ENCODE results near the gene ADPRS.

Gene ADPRS

DNA sequence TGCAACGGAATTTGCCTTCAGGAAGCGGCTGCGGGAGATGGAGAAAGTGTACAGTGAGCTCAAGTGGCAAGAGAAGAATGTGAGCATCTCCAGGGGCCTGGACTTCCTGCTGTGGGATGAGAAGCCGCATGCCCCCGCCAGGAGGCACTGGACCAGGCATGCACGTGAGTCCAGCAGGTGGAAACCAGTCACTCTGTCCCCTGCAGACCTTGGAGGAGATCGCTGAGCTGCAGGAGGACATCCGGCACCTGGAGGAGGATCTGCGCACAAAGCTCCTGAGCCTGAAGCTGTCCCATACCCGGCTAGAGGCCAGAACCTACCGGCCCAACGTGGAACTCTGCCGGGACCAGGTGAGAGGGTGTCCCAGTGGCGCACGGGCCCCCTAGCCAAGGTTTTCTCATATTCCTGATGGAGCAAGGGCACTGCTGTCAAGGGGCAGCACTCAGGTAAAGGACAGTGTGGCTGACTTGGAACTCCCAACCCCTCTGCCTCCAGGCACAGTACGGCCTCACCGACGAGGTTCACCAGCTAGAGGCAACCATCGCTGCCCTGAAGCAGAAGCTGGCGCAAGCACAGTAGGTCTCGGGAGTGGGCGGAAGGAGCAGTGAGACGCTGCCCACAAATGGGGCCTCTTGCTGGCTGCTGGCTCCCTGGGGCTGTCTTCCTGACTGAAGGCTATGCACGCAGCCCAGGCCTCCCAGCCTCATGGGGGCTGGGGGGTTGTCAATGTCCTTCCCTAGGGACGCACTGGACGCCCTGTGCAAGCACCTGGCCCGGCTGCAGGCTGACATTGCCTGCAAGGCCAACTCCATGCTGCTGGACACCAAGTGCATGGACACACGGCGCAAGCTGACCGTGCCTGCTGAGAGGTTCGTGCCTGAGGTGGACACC lies 1.2 kb upstream of the ADPRS start:
- DNase-seq (ENCODE audit: low spot score), result no peak

- DNase-seq (ENCODE audit: low spot score), result no peak
Observed at GRCh38 chr1:36088265-36088576, 471 bp upstream of the ADPRS start.

GRCh38 chr1:36089393-36090121 lies 865 bp downstream of the ADPRS start:
- peak; percentile 64 for DNase-seq (ENCODE audit: low spot score)

GRCh38 chr1:36091141-36091540 lies 2.4 kb downstream of the ADPRS start:
- no peak for DNase-seq (ENCODE audit: low spot score)

DNA sequence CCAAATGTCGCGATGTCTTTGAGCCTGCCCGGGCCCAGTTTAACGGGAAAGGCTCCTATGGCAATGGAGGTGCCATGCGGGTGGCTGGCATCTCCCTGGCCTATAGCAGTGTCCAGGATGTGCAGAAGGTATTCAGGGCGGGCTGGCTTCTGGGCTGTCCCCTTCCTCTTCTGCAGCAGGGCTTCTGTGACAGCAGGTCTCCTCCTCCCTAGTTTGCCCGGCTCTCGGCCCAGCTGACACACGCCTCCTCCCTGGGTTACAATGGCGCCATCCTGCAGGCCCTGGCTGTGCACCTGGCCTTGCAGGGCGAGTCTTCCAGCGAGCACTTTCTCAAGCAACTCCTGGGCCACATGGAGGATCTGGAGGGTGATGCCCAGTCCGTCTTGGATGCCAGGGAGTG lies 3.0 kb downstream of the ADPRS start:
- no peak for DNase-seq (ENCODE audit: low spot score)

DNA sequence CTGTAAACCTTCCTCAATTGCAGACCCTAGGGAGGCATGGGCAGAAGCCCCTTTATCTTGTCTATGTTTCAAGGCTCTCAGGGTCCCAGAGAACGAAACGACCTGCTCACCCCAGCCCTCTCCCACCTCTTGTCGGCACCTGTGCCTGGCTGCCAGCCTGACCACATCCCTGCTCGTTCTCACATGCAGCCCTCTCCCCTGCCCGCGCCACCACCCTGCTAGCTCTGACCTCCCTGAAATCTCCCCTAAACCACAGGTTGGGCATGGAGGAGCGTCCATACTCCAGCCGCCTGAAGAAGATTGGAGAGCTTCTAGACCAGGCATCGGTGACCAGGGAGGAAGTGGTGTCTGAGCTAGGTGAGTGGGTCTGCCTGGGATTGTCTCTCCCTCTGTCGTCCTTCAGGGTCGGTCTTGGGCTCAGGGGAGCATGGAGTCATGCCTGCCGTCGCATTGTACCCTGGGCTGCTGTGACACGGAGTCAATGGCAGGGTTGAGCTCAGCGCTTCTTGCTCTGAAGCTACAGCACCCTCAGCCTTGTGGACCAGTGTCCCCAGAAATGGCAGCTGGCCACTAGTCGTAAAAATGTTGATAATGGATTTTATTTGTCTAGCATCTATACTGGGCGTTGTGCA lies 3.6 kb downstream of the ADPRS start:
- no peak for DNase-seq (ENCODE audit: low spot score)

GRCh38 chr1:36092798-36093185 lies 4.1 kb downstream of the ADPRS start:
- DNase-seq (ENCODE audit: low spot score), result no peak

DNA sequence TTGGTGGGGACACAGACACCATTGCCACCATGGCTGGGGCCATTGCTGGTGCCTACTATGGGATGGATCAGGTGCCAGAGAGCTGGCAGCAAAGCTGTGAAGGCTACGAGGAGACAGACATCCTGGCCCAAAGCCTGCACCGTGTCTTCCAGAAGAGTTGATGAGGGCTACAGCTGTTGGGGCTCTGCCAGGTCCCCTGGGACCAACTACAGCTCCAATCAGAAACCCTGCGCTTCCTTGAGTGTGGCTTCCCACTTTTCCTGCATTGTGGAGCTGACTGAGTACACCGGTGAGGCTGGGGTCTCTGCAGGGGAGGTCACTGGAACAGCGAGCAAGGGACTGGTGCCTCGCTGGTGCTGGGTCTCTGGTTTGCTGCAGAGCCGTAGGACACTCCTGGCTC lies 4.5 kb downstream of the ADPRS start:
- no peak for DNase-seq (ENCODE audit: low spot score)

GRCh38 chr1:36093929-36094328 lies 5.2 kb downstream of the ADPRS start:
- DNase-seq (ENCODE audit: low spot score), result no peak

DNA sequence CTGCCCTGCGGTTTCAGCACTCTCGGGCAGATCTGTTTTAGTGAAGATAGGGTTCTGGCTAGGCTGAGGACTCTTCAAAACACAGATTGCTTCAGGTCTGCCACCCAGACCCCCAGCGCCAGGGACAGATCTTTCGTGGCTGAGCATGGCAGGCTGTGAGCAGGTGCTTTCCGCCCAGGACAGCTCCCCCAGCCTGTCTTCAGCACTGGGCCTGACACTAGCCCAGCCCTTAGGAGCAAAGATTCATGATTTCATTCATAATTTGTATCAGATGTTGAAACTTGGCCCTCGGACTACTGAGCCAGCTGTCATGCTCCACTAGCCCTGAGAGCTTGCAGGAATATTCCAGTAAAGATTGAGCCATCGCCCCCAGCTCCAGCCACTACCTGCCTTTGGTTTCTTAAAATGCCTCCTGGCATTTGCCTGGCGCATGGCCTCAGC lies 5.9 kb downstream of the ADPRS start:
- peak; percentile 12 for DNase-seq (ENCODE audit: low spot score)

DNA sequence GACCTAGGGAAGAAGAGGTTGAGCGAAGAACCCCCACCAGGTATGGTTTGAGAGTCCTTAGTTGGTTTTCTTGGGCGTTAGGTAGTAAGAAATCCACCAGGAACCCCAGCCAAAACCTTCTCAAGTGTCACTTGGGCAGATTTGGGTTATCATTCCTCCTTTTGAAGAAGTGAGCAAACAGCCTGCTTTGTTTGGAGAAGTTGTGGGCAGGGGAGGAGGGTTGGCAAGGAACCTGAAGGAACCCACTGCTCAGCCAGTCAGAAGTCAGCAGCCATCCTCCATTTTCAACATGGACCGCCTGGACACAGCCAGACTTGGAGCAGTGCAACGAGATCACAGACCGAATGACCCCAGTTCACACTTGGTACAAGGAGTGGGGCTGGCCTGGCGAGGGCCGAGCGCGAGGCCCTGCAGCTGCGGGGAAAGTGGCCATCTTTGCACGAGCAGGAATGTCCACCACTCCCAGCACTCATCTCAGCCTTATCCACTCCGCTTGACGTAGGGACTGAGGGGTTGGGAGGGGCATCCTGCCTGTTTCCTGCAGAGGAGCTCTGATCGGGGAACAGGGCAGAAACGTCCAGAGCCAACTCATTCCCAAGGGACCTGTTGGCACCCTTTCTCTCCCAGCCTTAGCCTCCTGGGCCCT lies 7.2 kb downstream of the ADPRS start:
- DNase-seq (ENCODE audit: low spot score), result no peak

- DNase-seq (ENCODE audit: low spot score), result no peak
Observed at GRCh38 chr1:36096500-36097432, 8.1 kb downstream of the ADPRS start.

DNA sequence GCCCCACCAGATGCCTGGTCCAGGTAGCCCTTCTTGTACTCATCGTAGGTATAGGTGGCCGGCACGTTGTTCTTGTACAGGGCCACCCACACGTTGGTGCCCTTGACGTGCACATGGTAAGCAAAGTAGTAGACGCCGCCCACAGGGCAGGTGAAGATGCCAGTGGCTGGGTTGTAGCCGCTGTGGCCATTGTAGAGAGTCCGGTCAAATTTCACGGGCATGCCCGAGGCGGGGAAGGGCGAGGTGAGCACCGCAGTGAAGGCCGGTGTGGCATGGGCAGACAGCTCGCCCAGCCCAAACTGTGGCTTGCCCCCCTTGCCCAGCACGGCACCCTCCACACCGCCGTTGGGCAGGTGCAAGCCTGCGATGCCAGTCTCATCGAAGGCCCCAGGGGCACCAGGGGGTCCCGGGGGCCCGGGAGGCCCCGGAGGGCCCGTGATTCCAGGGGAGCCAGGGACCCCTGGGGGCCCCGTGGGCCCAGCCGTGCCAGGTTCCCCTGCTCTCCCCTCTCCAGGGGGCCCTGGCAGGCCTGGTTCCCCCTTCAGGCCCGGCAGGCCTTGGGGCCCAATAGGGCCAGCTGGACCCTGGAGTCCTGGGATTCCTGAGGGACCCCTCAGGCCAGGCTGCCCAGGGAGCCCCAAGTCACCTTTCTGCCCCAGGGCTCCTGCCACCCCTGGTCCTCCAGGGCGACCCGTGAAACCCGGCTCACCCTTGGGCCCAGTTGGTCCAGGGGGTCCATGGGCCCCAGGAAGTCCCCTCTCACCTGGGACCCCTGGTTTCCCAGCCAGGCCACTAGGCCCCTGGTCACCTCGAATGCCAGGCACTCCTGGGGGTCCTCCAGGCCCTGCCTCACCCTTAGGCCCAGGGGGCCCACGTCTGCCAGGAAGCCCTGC lies 9.2 kb downstream of the ADPRS start:
- DNase-seq (ENCODE audit: low spot score), result no peak

DNA sequence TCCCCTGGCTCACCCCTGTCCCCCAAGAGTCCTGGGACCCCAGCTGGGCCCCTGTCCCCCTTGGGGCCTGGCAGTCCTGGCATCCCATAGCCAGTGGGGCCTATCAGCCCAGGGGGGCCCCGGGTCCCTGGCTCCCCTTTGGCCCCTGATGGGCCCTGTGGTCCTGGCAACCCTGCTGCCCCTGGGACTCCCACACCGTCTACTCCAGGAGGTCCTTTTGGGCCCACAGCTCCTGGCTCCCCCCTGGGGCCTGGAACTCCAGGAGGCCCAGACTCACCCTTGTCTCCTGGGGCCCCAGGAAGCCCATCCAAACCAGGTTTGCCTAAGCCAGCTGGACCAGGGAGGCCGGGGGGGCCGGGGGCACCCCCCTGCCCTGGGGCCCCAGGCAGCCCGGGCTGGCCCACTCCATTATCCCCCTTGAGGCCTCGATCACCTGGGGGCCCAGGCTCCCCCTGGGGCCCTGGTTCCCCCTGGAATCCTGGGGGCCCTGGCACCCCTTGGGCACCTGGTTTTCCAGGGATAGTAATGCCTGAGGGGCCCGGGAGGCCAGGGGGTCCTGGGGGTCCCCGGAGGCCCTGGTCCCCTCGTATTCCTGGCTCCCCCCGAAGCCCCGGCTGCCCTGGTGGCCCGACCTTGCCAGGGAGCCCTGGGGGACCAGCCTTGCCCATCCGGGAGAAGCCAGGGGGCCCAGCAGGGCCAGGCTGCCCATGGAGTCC lies 10.1 kb downstream of the ADPRS start:
- no peak for DNase-seq (ENCODE audit: low spot score)

DNA sequence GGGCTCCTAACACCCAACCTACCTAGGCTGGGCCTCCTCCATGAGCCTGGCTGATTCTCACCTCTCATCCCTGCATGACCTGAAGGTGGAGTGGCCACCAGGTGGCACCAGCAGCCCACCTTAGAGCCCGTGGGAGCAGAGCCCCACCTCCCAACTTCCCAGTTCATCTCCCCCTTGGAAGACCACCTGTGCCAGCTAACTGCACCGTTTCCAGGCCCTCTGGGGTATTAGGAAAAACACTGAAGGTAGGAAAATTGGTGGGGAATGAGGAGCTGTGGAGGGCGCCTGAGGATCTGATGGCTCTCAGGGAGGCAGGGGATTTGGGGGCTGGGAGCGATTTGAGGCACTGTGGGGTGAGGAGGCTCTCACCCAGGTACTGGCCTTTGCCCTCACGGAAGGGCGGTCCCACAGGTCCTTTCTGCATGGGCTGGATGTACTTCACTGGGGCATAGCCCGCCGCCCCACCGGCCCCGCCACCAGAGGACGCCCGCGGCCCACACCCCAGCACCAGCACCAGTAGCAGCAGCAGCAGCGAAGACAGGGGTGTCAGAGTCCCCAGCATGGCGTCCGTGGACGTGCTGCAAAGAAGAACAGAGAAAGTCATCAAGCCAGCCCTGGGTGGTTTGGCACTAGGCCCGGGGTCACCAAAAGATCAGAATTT lies 11.1 kb downstream of the ADPRS start:
- DNase-seq (ENCODE audit: low spot score), result peak; percentile 91

DNA sequence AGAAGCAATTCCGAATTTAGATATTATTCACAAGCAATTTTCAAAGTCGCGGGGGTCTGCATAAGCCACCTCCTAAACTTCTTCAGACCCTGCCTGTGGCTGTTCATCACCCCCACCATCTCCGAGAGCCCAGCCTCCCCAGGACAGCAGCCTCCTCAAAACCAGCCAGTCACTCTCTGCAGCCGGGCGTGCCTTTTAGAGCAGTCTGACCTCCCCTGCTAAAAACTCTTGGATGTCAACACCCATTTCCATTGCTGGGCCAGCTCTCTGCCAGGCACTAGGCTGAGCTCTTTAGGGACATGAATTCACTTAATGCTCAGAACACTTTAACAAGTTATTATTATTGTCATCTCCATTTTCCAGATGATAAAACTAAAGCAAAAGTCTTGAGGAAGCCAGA lies 11.7 kb downstream of the ADPRS start:
- DNase-seq (ENCODE audit: low spot score), result no peak

DNA sequence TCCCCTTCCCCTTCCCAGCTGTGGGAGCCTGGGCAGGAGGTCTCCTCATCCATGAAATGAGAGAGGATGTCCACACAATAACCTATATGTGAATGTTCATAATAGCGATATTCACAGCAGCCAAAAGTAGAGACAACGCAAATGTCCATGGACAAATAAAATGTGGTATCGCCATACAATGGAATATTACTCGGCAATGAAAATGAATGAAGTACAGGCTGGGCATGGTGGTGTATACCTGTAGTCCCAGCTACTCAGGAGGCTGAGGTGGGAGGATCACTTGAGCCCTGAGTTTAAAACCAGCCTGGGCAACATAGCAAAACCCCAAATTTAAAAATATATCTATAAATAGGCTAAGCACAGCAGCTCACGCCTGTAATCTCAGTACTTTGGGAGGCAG lies 12.9 kb downstream of the ADPRS start:
- DNase-seq (ENCODE audit: low spot score), result no peak

DNA sequence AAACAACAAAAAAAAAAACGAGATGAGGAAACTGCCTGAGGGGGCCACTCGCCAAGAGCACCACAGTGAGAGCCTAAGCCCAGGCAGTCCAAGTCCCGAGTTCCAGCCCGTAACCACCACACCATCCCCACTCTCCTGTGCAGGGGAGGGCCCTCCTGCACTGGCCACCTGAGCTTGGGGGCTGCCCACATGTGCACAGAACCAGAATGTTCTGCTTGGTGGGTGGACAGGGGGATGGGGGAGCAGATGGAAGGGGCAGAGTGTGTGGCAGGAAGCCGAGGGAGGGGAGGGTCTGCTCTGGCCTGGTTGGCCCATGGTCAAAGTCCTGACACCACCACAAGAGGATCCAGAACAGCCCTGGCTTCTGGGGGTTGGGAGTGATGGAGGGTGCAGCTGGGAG lies 17.6 kb downstream of the ADPRS start:
- no peak for DNase-seq (ENCODE audit: low spot score)

DNA sequence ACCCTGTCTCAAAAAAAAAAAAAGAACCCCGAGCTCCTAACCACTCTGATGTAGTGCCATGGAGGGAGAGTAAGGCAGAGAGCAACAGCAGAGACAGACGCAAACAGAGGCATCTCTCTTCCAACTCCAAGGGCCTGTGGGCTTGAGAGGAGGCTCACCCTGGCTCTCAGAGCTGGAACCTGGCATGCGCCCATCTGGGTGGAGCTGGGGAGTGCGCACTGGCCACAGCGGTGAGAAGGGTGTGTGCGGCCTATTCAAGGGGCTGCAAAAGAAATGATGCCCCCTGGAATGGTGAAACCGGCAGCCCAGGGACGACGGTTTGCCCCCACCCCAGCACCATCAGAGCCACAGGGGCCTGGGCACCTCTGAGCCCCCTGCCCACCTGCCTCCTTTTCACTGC lies 18.7 kb downstream of the ADPRS start:
- no peak for DNase-seq (ENCODE audit: low spot score)
